Activated T-cell treated with anti-CD3 and anti-CD28 coated beads, Interleukin-2, amount 50 U/mL, for 4 hours (primary cell): ENCODE measurements around the gene ZFYVE19. TPM values are rescaled to one million over a fixed set of nuclear protein-coding genes. Genes with fewer than 3 reads are reported as not detected.

ENCODE experiments used
- ATAC-seq, 2 donors: fragments of 200-7000 bp; cut with Tn5 transposase; one replicate each; pipeline ENCODE4 v1.10.0; 2021
- DNase-seq: peaks from one replicate; pipeline ENCODE4 v3.0.0-alpha.2; 2020
- H3K27me3 Mint-ChIP-seq: one replicate; pipeline ENCODE4 v1.8.0; 2021; ENCODE audit warnings: low read depth, mixed read lengths
- H3K36me3 Mint-ChIP-seq: one replicate; pipeline ENCODE4 v1.8.0; 2022; ENCODE audit warnings: mixed read lengths; ENCODE audit not compliant: insufficient read depth
- H3K4me1 Mint-ChIP-seq: one replicate; pipeline ENCODE4 v1.8.0; 2021; ENCODE audit warnings: low read depth, mixed read lengths
- H3K4me3 Mint-ChIP-seq: one replicate; pipeline ENCODE4 v1.8.0; 2021; ENCODE audit warnings: mild to moderate bottlenecking, moderate library complexity, mixed read lengths
- H3K9me3 Mint-ChIP-seq: one replicate; pipeline ENCODE4 v1.8.0; 2021; ENCODE audit warnings: mixed read lengths
- total RNA-seq, 3 donors: library from RNA; stranded (reverse); gene quantifications; one replicate each; pipeline ENCODE4 v1.2.1, GENCODE V29; 2021

Gene ZFYVE19
- total RNA-seq, 3 donors from 2014 or later = 19.5 to 23.5 (median 20.3) TPM

GRCh38 chr15:40789999-40790398 is 16.9 kb upstream of the ZFYVE19 start:
- no peak for ATAC-seq
- no peaks in the 10 kb centered on the region for H3K27me3 Mint-ChIP-seq
- H3K36me3 Mint-ChIP-seq = peaks cover 8% of the 10 kb centered on the region
- H3K4me1 Mint-ChIP-seq = peaks cover 36% of the 10 kb centered on the region
- DNase-seq = no peak
- H3K4me3 Mint-ChIP-seq = no peak overlapping the region
- no peaks in the 10 kb centered on the region for H3K9me3 Mint-ChIP-seq

GRCh38 chr15:40790718-40791117 is 16.2 kb upstream of the ZFYVE19 start:
- H3K9me3 Mint-ChIP-seq = no peaks in the 10 kb centered on the region

GRCh38 chr15:40792394-40792793 is 14.5 kb upstream of the ZFYVE19 start:
- H3K36me3 Mint-ChIP-seq = peaks cover 13% of the 10 kb centered on the region
- peaks cover 31% of the 10 kb centered on the region for H3K4me1 Mint-ChIP-seq
- ATAC-seq (no peak), DNase-seq (no peak)
- H3K27me3 Mint-ChIP-seq = no peaks in the 10 kb centered on the region
- H3K4me3 Mint-ChIP-seq = no peak overlapping the region
- no peaks in the 10 kb centered on the region for H3K9me3 Mint-ChIP-seq

More at GRCh38 chr15:40790718-40791117, 16.2 kb upstream of the ZFYVE19 start:
- ATAC-seq (no peak), DNase-seq (no peak)
- peaks cover 35% of the 10 kb centered on the region for H3K4me1 Mint-ChIP-seq
- H3K36me3 Mint-ChIP-seq = peaks cover 8% of the 10 kb centered on the region
- H3K4me3 Mint-ChIP-seq = no peak overlapping the region
- no peaks in the 10 kb centered on the region for H3K27me3 Mint-ChIP-seq

- Mint-ChIP-seq H3K27me3 (no peaks in the 10 kb centered on the region), H3K9me3 (no peaks in the 10 kb centered on the region), H3K36me3 (peaks cover 21% of the 10 kb centered on the region), H3K4me1 (peaks cover 30% of the 10 kb centered on the region), H3K4me3 (no peak overlapping the region)
- ATAC-seq (peak; percentile 44 to 67), DNase-seq (no peak)
Measured at GRCh38 chr15:40793216-40793989, 13.5 kb upstream of the ZFYVE19 start.

- no peaks in the 10 kb centered on the region for H3K27me3 Mint-ChIP-seq
- DNase-seq (no peak), ATAC-seq (no peak)
- H3K36me3 Mint-ChIP-seq = peaks cover 35% of the 10 kb centered on the region
- H3K9me3 Mint-ChIP-seq = no peaks in the 10 kb centered on the region
- H3K4me3 Mint-ChIP-seq = no peak overlapping the region
- peaks cover 30% of the 10 kb centered on the region for H3K4me1 Mint-ChIP-seq
Measured at GRCh38 chr15:40796041-40796440, 10.8 kb upstream of the ZFYVE19 start.

- H3K36me3 Mint-ChIP-seq = peaks cover 37% of the 10 kb centered on the region
- peaks cover 32% of the 10 kb centered on the region for H3K4me1 Mint-ChIP-seq
- H3K27me3 Mint-ChIP-seq = no peaks in the 10 kb centered on the region
- DNase-seq = no peak
- H3K9me3 Mint-ChIP-seq = no peaks in the 10 kb centered on the region
- no peak overlapping the region for H3K4me3 Mint-ChIP-seq
- no peak for ATAC-seq
Measured at GRCh38 chr15:40796512-40796911, 10.4 kb upstream of the ZFYVE19 start.

- no peak for ATAC-seq
- Mint-ChIP-seq H3K4me1 (peaks cover 29% of the 10 kb centered on the region), H3K9me3 (no peaks in the 10 kb centered on the region), H3K36me3 (peaks cover 32% of the 10 kb centered on the region), H3K27me3 (no peaks in the 10 kb centered on the region), H3K4me3 (no peak overlapping the region)
- no peak for DNase-seq
Measured at GRCh38 chr15:40799523-40799922, 7.4 kb upstream of the ZFYVE19 start.

GRCh38 chr15:40803076-40803475 is 3.8 kb upstream of the ZFYVE19 start:
- no peaks in the 10 kb centered on the region for H3K9me3 Mint-ChIP-seq
- H3K4me3 Mint-ChIP-seq = no peak overlapping the region
- ATAC-seq (no peak), DNase-seq (no peak)
- peaks cover 26% of the 10 kb centered on the region for H3K4me1 Mint-ChIP-seq
- peaks cover 24% of the 10 kb centered on the region for H3K36me3 Mint-ChIP-seq
- H3K27me3 Mint-ChIP-seq = no peaks in the 10 kb centered on the region

- no peak for DNase-seq
- Mint-ChIP-seq H3K4me3 (no peak overlapping the region), H3K4me1 (peaks cover 27% of the 10 kb centered on the region), H3K9me3 (no peaks in the 10 kb centered on the region), H3K27me3 (no peaks in the 10 kb centered on the region), H3K36me3 (peaks cover 19% of the 10 kb centered on the region)
- no peak for ATAC-seq
Measured at GRCh38 chr15:40803688-40804087, 3.2 kb upstream of the ZFYVE19 start.

- peaks cover 12% of the 10 kb centered on the region for H3K36me3 Mint-ChIP-seq
- H3K27me3 Mint-ChIP-seq = no peaks in the 10 kb centered on the region
- no peaks in the 10 kb centered on the region for H3K9me3 Mint-ChIP-seq
- DNase-seq (no peak), ATAC-seq (peak; percentile 0 to 1)
- H3K4me3 Mint-ChIP-seq = peak overlapping the region; percentile 98
- peaks cover 20% of the 10 kb centered on the region for H3K4me1 Mint-ChIP-seq
Measured at GRCh38 chr15:40806672-40807027, 239 bp upstream of the ZFYVE19 start.

GRCh38 chr15:40807888-40808461 is 1.1 kb downstream of the ZFYVE19 start:
- peaks cover 13% of the 10 kb centered on the region for H3K36me3 Mint-ChIP-seq
- DNase-seq = no peak
- H3K4me1 Mint-ChIP-seq = peaks cover 17% of the 10 kb centered on the region
- no peaks in the 10 kb centered on the region for H3K27me3 Mint-ChIP-seq
- H3K9me3 Mint-ChIP-seq = no peaks in the 10 kb centered on the region
- no peak for ATAC-seq
- peak overlapping the region; percentile 98 for H3K4me3 Mint-ChIP-seq

GRCh38 chr15:40808861-40809450 is 2.1 kb downstream of the ZFYVE19 start:
- no peaks in the 10 kb centered on the region for H3K27me3 Mint-ChIP-seq
- no peak for ATAC-seq

GRCh38 chr15:40812721-40813425 is 6.0 kb downstream of the ZFYVE19 start:
- H3K4me3 Mint-ChIP-seq = no peak overlapping the region
- DNase-seq (no peak), ATAC-seq (no peak)
- H3K9me3 Mint-ChIP-seq = no peaks in the 10 kb centered on the region
- peaks cover 18% of the 10 kb centered on the region for H3K36me3 Mint-ChIP-seq
- H3K4me1 Mint-ChIP-seq = peaks cover 7% of the 10 kb centered on the region
- H3K27me3 Mint-ChIP-seq = no peaks in the 10 kb centered on the region

More at GRCh38 chr15:40808861-40809450, 2.1 kb downstream of the ZFYVE19 start:
- no peaks in the 10 kb centered on the region for H3K9me3 Mint-ChIP-seq
- peaks cover 14% of the 10 kb centered on the region for H3K4me1 Mint-ChIP-seq
- peak overlapping the region; percentile 98 for H3K4me3 Mint-ChIP-seq
- DNase-seq = no peak
- H3K36me3 Mint-ChIP-seq = peaks cover 13% of the 10 kb centered on the region

- DNase-seq = no peak
- no peaks in the 10 kb centered on the region for H3K4me1 Mint-ChIP-seq
Measured at GRCh38 chr15:40815042-40815698, 8.3 kb downstream of the ZFYVE19 start.

More at GRCh38 chr15:40815042-40815698, 8.3 kb downstream of the ZFYVE19 start:
- no peak for ATAC-seq
- H3K27me3 Mint-ChIP-seq = no peaks in the 10 kb centered on the region
- H3K36me3 Mint-ChIP-seq = peaks cover 18% of the 10 kb centered on the region
- no peaks in the 10 kb centered on the region for H3K9me3 Mint-ChIP-seq
- no peak overlapping the region for H3K4me3 Mint-ChIP-seq
